ENCODE results near the gene GALNS. TPM values are rescaled to one million over a fixed set of nuclear protein-coding genes. Genes with fewer than 3 reads are reported as not detected.
A peak's percentile ranks its signal among the peaks of the same experiment; 100 is the strongest.

GALNS gene
- total RNA-seq, 4 donors from 2014 or later, result 45.7 to 101 (median 75.6) TPM

- Histone ChIP-seq H3K4me1 (peaks cover 29 to 43% (median 40%) of the 10 kb centered on the region in 4 donors), H3K27ac (peak within 1 kb of the TSS; percentile 90 to 97 (median 94)), H3K4me3 (peak within 1 kb of the TSS; percentile 57 to 87 (median 74)), H3K27me3 (no peaks in the 10 kb centered on the region), H3K9me3 (no peaks in the 10 kb centered on the region), H3K36me3 (no peaks in the 10 kb centered on the region)
- peak; percentile 84 for DNase-seq
- 5% methylated on average over 54 of the region's 110 CpGs; no CpG with 5 or more reads in 1 of the 2 donors for WGBS, 2 donors (ENCODE audit: low coverage in 1 of 2)
- intact Hi-C loops (cut with DNase I; ENCODE audit: low total_unique reads), result loop anchor here (5.0 kb wide), 1 partner anchor 43 kb away; no protein-coding TSS in a partner anchor
- in situ Hi-C loops (cut with MboI; ENCODE audit: low pct_ligation_motif_present in 1 of 4, low pct_unique_long_range_greater_than_20kb in 1 of 4, low sequenced_read_pairs in 3 of 4), result no loop called here
- peak; percentile 35 for TF ChIP-seq POLR2A (IDR thresholded peaks at IDR 0.05)
- peak; percentile 77 to 92 (median 87) for TF ChIP-seq POLR2AphosphoS5 (IDR thresholded peaks at IDR 0.05)
- peak; percentile 84 to 98 (median 94) for TF ChIP-seq CTCF (IDR thresholded peaks at IDR 0.05)
- TF ChIP-seq EP300 (IDR thresholded peaks at IDR 0.05; ENCODE audit: low read depth), result no peak
Measured at GRCh38 chr16:88785106-88785924, 71.4 kb downstream of the GALNS start, which contains the start of gene PIEZO1. PIEZO1 (minus strand) TSS chr16:88785220; CDS start chr16:88784964, 256 bp downstream.

GRCh38 chr16:88784856-88785105 is 72.0 kb downstream of the GALNS start:
- DNase-seq, result no peak
- TF ChIP-seq CTCF (IDR thresholded peaks at IDR 0.05) (no peak), EP300 (IDR thresholded peaks at IDR 0.05; ENCODE audit: low read depth) (no peak)
- intact Hi-C loops (cut with DNase I; ENCODE audit: low total_unique reads), result loop anchor here (5.0 kb wide), 1 partner anchor 42 kb away; no protein-coding TSS in a partner anchor
- Histone ChIP-seq H3K27me3 (no peaks in the 10 kb centered on the region), H3K27ac (peak overlapping the region; percentile 90 to 97 (median 94)), H3K36me3 (no peaks in the 10 kb centered on the region), H3K9me3 (no peaks in the 10 kb centered on the region), H3K4me3 (peak overlapping the region; percentile 57 to 87 (median 74)), H3K4me1 (peaks cover 34 to 48% (median 45%) of the 10 kb centered on the region in 4 donors)
- WGBS, 2 donors (ENCODE audit: low coverage in 1 of 2), result 0% methylated on average over 24 of the region's 32 CpGs; no CpG with 5 or more reads in 1 of the 2 donors
- in situ Hi-C loops (cut with MboI; ENCODE audit: low pct_ligation_motif_present in 1 of 4, low pct_unique_long_range_greater_than_20kb in 1 of 4, low sequenced_read_pairs in 3 of 4), result no loop called here

GRCh38 chr16:88784074-88784855 is 72.5 kb downstream of the GALNS start:
- H3K4me1 ChIP-seq, result peaks cover 38 to 53% (median 50%) of the 10 kb centered on the region in 4 donors

More at GRCh38 chr16:88784074-88784855, 72.5 kb downstream of the GALNS start:
- no peaks in the 10 kb centered on the region for H3K27me3 ChIP-seq
- 2% methylated on average over 57 of the region's 74 CpGs; no CpG with 5 or more reads in 1 of the 2 donors for WGBS, 2 donors (ENCODE audit: low coverage in 1 of 2)
- in situ Hi-C loops (cut with MboI; ENCODE audit: low pct_ligation_motif_present in 1 of 4, low pct_unique_long_range_greater_than_20kb in 1 of 4, low sequenced_read_pairs in 3 of 4), result no loop called here
- H3K36me3 ChIP-seq, result no peaks in the 10 kb centered on the region
- no peaks in the 10 kb centered on the region for H3K9me3 ChIP-seq
- intact Hi-C loops (cut with DNase I; ENCODE audit: low total_unique reads), result no loop called here
- H3K4me3 ChIP-seq, result peak overlapping the region; percentile 57 to 87 (median 74)
- TF ChIP-seq EP300 (IDR thresholded peaks at IDR 0.05; ENCODE audit: low read depth), result no peak
- TF ChIP-seq POLR2AphosphoS5 (IDR thresholded peaks at IDR 0.05), result peak in 1 of 3 donors; percentile 35
- peak; percentile 57 to 76 (median 63) for TF ChIP-seq CTCF (IDR thresholded peaks at IDR 0.05)
- H3K27ac ChIP-seq, result peak overlapping the region; percentile 90 to 97 (median 94)
- peak; percentile 74 for DNase-seq
